ENCODE results near the gene CSRP2.

- no peak for TF ChIP-seq CTCF (IDR thresholded peaks at IDR 0.05)
- no peak for TF ChIP-seq EP300 (IDR thresholded peaks at IDR 0.05)
- no peak for TF ChIP-seq POLR2AphosphoS5 (IDR thresholded peaks at IDR 0.05)
- no peak for TF ChIP-seq POLR2A (IDR thresholded peaks at IDR 0.05)
These were observed 11.6 kb upstream of the CSRP2 start for GRCh38 chr12:76890151-76891143.

All from suprapubic skin (tissue), 4 donors.